ENCODE results near the gene BIRC5. TPM values are rescaled to one million over a fixed set of nuclear protein-coding genes. Genes with fewer than 3 reads are reported as not detected.
A peak's percentile ranks its signal among the peaks of the same experiment; 100 is the strongest.

BIRC5 gene
- total and polyA plus RNA-seq, 8 donors = 3.4 to 10.5 (median 6.4) TPM; not detected in 1

DNA sequence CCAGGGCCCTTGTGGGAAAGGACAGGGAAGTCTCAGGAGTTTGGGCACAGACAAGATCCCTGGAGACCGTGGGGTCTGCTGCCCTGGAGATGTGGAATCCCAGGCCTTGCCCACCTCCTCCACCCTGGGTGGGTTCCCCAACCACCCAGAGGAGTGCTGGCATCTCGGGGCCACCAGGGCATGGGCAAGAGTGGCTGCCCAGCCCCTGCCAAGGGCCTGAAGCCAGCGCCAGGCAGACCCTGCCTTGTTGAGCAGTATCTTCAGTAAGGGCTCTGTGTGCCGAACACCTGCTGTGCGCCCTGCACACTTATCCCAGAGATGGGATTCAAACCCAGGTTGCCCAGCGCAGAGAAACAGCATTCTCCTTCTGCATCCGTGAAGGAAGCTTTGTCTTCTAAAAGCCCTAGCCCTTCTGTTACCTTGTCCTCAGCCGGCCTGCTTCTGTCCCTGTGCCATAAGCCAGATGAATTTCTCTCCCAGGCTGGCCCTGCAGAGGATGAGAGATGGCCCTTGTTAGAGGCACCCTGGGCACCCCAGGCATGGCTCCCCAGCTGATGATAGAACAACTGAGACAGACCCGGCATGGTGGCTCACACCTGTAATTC lies 49.8 kb downstream of the BIRC5 start:
- intact Hi-C loops (cut with DNase I; ENCODE audit: low total_unique reads) = no loop called here
- H3K27me3 ChIP-seq = peaks cover 0 to 12% (median 0%) of the 10 kb centered on the region in 3 donors
- WGBS, 5 donors = 95 to 97% (median 95%) methylated on average over 9 of the region's 9 CpGs
- H3K4me3 ChIP-seq = no peak overlapping the region
- TF ChIP-seq POLR2AphosphoS5 (IDR thresholded peaks at IDR 0.05) = no peak
- no peak for TF ChIP-seq POLR2A (IDR thresholded peaks at IDR 0.05)
- TF ChIP-seq, protein P1, sequence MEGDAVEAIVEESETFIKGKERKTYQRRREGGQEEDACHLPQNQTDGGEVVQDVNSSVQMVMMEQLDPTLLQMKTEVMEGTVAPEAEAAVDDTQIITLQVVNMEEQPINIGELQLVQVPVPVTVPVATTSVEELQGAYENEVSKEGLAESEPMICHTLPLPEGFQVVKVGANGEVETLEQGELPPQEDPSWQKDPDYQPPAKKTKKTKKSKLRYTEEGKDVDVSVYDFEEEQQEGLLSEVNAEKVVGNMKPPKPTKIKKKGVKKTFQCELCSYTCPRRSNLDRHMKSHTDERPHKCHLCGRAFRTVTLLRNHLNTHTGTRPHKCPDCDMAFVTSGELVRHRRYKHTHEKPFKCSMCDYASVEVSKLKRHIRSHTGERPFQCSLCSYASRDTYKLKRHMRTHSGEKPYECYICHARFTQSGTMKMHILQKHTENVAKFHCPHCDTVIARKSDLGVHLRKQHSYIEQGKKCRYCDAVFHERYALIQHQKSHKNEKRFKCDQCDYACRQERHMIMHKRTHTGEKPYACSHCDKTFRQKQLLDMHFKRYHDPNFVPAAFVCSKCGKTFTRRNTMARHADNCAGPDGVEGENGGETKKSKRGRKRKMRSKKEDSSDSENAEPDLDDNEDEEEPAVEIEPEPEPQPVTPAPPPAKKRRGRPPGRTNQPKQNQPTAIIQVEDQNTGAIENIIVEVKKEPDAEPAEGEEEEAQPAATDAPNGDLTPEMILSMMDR (IDR thresholded peaks at IDR 0.05) = no peak
- no peak for TF ChIP-seq EP300 (IDR thresholded peaks at IDR 0.05)
- H3K4me1 ChIP-seq = peaks cover 13 to 44% (median 29%) of the 10 kb centered on the region in 4 donors
- no peak for DNase-seq
- H3K27ac ChIP-seq = peak overlapping the region in 4 of 5 donors; percentile 62 to 83 (median 74)
- H3K36me3 ChIP-seq = no peaks in the 10 kb centered on the region
- H3K9me3 ChIP-seq = no peaks in the 10 kb centered on the region

- no peak for TF ChIP-seq POLR2A (IDR thresholded peaks at IDR 0.05)
- no peak for TF ChIP-seq POLR2AphosphoS5 (IDR thresholded peaks at IDR 0.05)
- TF ChIP-seq, protein P1 (IDR thresholded peaks at IDR 0.05) = no peak
- no peak for TF ChIP-seq EP300 (IDR thresholded peaks at IDR 0.05)
- Histone ChIP-seq H3K27me3 (peaks cover 0 to 16% (median 0%) of the 10 kb centered on the region in 3 donors), H3K9me3 (no peaks in the 10 kb centered on the region), H3K4me1 (peaks cover 10 to 44% (median 30%) of the 10 kb centered on the region in 4 donors), H3K27ac (no peak overlapping the region), H3K4me3 (no peak overlapping the region), H3K36me3 (no peaks in the 10 kb centered on the region)
- intact Hi-C loops (cut with DNase I; ENCODE audit: low total_unique reads) = no loop called here
- WGBS, 5 donors = 79 to 90% (median 81%) methylated on average over 5 of the region's 5 CpGs
- no peak for DNase-seq
Measured at GRCh38 chr17:78264590-78264989, 50.5 kb downstream of the BIRC5 start.

DNA sequence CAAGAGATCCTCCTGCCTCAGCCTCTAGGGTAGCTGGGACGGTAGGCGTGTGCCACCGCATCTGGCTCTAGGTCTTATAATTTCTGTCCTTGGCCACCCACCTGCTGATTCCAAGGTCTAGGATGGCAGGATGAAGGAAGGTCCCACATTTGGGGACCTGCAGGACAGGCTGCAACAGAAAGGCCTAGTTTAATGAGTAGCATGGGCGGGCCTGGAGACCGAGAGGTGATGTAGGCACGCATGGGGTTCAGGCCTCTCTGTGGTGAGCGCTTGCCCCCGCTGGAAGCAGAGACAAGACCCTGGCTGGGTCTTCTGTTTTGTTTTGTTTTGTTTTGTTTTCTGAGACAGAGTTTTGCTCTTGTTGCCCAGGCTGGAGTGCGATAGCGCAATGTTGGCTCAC lies 51.1 kb downstream of the BIRC5 start:
- intact Hi-C loops (cut with DNase I; ENCODE audit: low total_unique reads) = no loop called here
- Histone ChIP-seq H3K4me3 (no peak overlapping the region), H3K36me3 (no peaks in the 10 kb centered on the region), H3K9me3 (no peaks in the 10 kb centered on the region), H3K4me1 (peaks cover 10 to 48% (median 32%) of the 10 kb centered on the region in 4 donors), H3K27ac (peak overlapping the region in 4 of 5 donors; percentile 11 to 68 (median 45)), H3K27me3 (peaks cover 0 to 22% (median 0%) of the 10 kb centered on the region in 3 donors)
- DNase-seq = no peak
- TF ChIP-seq, protein P1 (IDR thresholded peaks at IDR 0.05) = no peak
- TF ChIP-seq POLR2A (IDR thresholded peaks at IDR 0.05) = no peak
- TF ChIP-seq EP300 (IDR thresholded peaks at IDR 0.05) = no peak
- TF ChIP-seq POLR2AphosphoS5 (IDR thresholded peaks at IDR 0.05) = no peak
- 95 to 98% (median 96%) methylated on average over 10 of the region's 10 CpGs for WGBS, 5 donors

- Histone ChIP-seq H3K27ac (peak overlapping the region in 4 of 5 donors; percentile 11 to 68 (median 44)), H3K4me3 (no peak overlapping the region), H3K9me3 (no peaks in the 10 kb centered on the region), H3K4me1 (peaks cover 10 to 53% (median 32%) of the 10 kb centered on the region in 4 donors), H3K27me3 (peaks cover 0 to 33% (median 0%) of the 10 kb centered on the region in 3 donors), H3K36me3 (no peaks in the 10 kb centered on the region)
- TF ChIP-seq, protein P1 (IDR thresholded peaks at IDR 0.05) = no peak
- TF ChIP-seq EP300 (IDR thresholded peaks at IDR 0.05) (no peak), POLR2AphosphoS5 (IDR thresholded peaks at IDR 0.05) (no peak), POLR2A (IDR thresholded peaks at IDR 0.05) (no peak)
- peak in 1 of 2 donors; percentile 40 for DNase-seq
- 56 to 82% (median 69%) methylated on average over 6 of the region's 6 CpGs for WGBS, 5 donors
- intact Hi-C loops (cut with DNase I; ENCODE audit: low total_unique reads) = no loop called here
Measured at GRCh38 chr17:78266231-78266631, 52.2 kb downstream of the BIRC5 start.

All from stomach (tissue), 9 donors.